ENCODE measurements around the gene MT1E.
"Not testable (repeated sequence)": the region's sequence is repeated elsewhere in the genome, so short reads cannot be mapped to it uniquely, and the experiment has no call there.

MT1E gene

GRCh38 chr16:56620339-56620897, 5.2 kb upstream of the MT1E start:
- no peak for DNase-seq
- no peaks in the 10 kb centered on the region for H3K36me3 ChIP-seq (replicated peaks; ENCODE audit: insufficient read depth, low read length)
- no peak overlapping the region for H3K9ac ChIP-seq (ENCODE audit: low read length)
- H3K79me2 ChIP-seq (ENCODE audit: low read length), result no peaks in the 10 kb centered on the region
- H3K9me3 ChIP-seq (replicated peaks; ENCODE audit: insufficient read depth, low read length), result no peaks in the 10 kb centered on the region
- H2AFZ ChIP-seq (ENCODE audit: low read length), result no peak overlapping the region
- peaks cover 40% of the 10 kb centered on the region for H3K27me3 ChIP-seq (replicated peaks; ENCODE audit: insufficient read depth, low read length)
- no peaks in the 10 kb centered on the region for H3K4me1 ChIP-seq (ENCODE audit: low read length)
- H3K4me3 ChIP-seq (ENCODE audit: low read length), result no peak overlapping the region
- no peaks in the 10 kb centered on the region for H3F3A ChIP-seq (ENCODE audit: insufficient read depth, low read length)
- no peak for TF ChIP-seq EZH2phosphoT487 (IDR thresholded peaks at IDR 0.05; ENCODE audit: low read length)
- TF ChIP-seq EZH2 (optimal IDR thresholded peaks at IDR 0.05; ENCODE audit: low read depth, low read length), result no peak
- TF ChIP-seq CTCF (IDR thresholded peaks at IDR 0.05; ENCODE audit: low read length), result no peak
- no peak overlapping the region for H3K4me2 ChIP-seq (ENCODE audit: low read depth, low read length)
- H3K27ac ChIP-seq (ENCODE audit: low read length), result no peak overlapping the region
- H3K9me2 ChIP-seq (replicated peaks; ENCODE audit: insufficient read depth, low read length), result no peaks in the 10 kb centered on the region
- no peaks in the 10 kb centered on the region for H4K20me1 ChIP-seq (ENCODE audit: insufficient read depth, low read length)

DNA sequence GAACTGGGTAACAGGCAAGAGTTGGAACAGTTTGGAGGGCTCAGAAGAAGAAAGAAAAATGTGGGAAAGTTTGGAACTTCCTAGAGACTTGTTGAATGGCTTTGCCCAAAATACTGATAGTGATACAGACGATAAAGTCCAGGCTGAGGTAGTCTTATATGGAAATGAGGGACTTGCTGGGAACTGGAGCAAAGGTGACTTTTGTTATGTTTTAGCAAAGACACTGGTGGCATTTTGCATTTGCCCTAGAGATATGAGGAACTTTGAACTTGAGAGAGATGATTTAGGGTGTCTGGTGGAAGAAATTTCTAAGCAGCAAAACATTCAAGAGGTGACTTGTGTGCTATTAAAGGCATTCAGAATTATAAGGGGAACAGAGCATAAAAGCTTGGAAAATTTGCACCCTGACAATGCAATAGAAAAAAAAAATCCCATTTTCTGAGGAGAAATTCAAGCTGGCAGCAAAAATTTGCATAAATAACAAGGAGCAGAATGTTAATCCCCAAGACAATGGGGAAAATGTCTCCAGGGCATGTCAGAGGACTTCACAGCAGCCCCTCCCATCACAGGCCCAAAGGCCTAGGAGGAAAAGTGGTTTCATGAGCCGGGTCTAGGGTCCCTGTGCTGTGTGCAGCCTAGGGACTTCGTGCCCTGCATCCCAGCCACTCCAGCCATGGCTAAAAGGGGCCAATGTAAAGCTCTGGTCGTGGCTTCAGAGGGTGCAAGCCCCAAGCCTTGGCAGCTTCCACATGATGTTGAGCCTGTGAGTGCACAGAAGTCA, 3.7 kb upstream of the MT1E start:
- H3K9me3 ChIP-seq (replicated peaks; ENCODE audit: insufficient read depth, low read length); H3K36me3 ChIP-seq (replicated peaks; ENCODE audit: insufficient read depth, low read length); H3K4me1 ChIP-seq (ENCODE audit: low read length); H3F3A ChIP-seq (ENCODE audit: insufficient read depth, low read length); H3K4me2 ChIP-seq (ENCODE audit: low read depth, low read length); H3K79me2 ChIP-seq (ENCODE audit: low read length); H3K27ac ChIP-seq (ENCODE audit: low read length); H2AFZ ChIP-seq (ENCODE audit: low read length); H3K9me2 ChIP-seq (replicated peaks; ENCODE audit: insufficient read depth, low read length); DNase-seq; H4K20me1 ChIP-seq (ENCODE audit: insufficient read depth, low read length); H3K9ac ChIP-seq (ENCODE audit: low read length); H3K4me3 ChIP-seq (ENCODE audit: low read length): not testable (repeated sequence)
- peaks cover 47% of the 10 kb centered on the region for H3K27me3 ChIP-seq (replicated peaks; ENCODE audit: insufficient read depth, low read length)

DNA sequence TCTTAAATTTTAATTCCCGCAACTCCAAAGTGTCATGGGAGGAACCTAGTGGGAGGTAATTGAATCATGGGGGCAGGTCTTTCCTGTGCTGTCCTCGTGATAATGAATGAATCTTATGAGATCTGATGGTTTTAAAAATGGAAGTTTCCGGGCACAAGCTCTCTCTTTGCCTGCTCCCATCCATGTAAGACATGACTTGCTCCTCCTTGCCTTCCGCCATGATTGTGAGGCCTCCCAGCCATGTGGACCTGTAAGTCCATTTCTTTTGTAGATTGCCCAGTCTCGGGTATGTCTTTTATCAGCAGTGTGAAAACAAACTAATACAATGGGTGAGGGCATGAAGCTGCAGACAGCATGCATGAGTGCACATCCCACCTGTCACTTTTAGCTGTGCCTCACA, 2.4 kb upstream of the MT1E start:
- not testable (repeated sequence) for H3K9me3 ChIP-seq (replicated peaks; ENCODE audit: insufficient read depth, low read length); H3K79me2 ChIP-seq (ENCODE audit: low read length); H3K4me2 ChIP-seq (ENCODE audit: low read depth, low read length); H3K36me3 ChIP-seq (replicated peaks; ENCODE audit: insufficient read depth, low read length); H3K9me2 ChIP-seq (replicated peaks; ENCODE audit: insufficient read depth, low read length); H3K9ac ChIP-seq (ENCODE audit: low read length); DNase-seq; H4K20me1 ChIP-seq (ENCODE audit: insufficient read depth, low read length); H3F3A ChIP-seq (ENCODE audit: insufficient read depth, low read length); H2AFZ ChIP-seq (ENCODE audit: low read length); H3K4me3 ChIP-seq (ENCODE audit: low read length); H3K27ac ChIP-seq (ENCODE audit: low read length); H3K4me1 ChIP-seq (ENCODE audit: low read length)
- H3K27me3 ChIP-seq (replicated peaks; ENCODE audit: insufficient read depth, low read length), result peaks cover 40% of the 10 kb centered on the region

GRCh38 chr16:56623637-56624036, 1.9 kb upstream of the MT1E start:
- TF ChIP-seq EZH2phosphoT487 (IDR thresholded peaks at IDR 0.05; ENCODE audit: low read length) (no peak), EZH2 (optimal IDR thresholded peaks at IDR 0.05; ENCODE audit: low read depth, low read length) (no peak), CTCF (IDR thresholded peaks at IDR 0.05; ENCODE audit: low read length) (no peak)

More at GRCh38 chr16:56623637-56624036, 1.9 kb upstream of the MT1E start:
- Histone ChIP-seq H3F3A (ENCODE audit: insufficient read depth, low read length) (no peaks in the 10 kb centered on the region), H3K36me3 (replicated peaks; ENCODE audit: insufficient read depth, low read length) (no peaks in the 10 kb centered on the region), H3K4me3 (ENCODE audit: low read length) (no peak overlapping the region), H3K27me3 (replicated peaks; ENCODE audit: insufficient read depth, low read length) (peaks cover 40% of the 10 kb centered on the region), H3K27ac (ENCODE audit: low read length) (no peak overlapping the region), H3K9me3 (replicated peaks; ENCODE audit: insufficient read depth, low read length) (no peaks in the 10 kb centered on the region), H4K20me1 (ENCODE audit: insufficient read depth, low read length) (no peaks in the 10 kb centered on the region), H3K9ac (ENCODE audit: low read length) (no peak overlapping the region), H3K4me1 (ENCODE audit: low read length) (no peaks in the 10 kb centered on the region), H3K79me2 (ENCODE audit: low read length) (no peaks in the 10 kb centered on the region), H3K4me2 (ENCODE audit: low read depth, low read length) (no peak overlapping the region), H3K9me2 (replicated peaks; ENCODE audit: insufficient read depth, low read length) (no peaks in the 10 kb centered on the region), H2AFZ (ENCODE audit: low read length) (no peak overlapping the region)
- no peak for DNase-seq
